HG02840 (cell line): ENCODE measurements around the gene TNS1.

Experiments used
- ATAC-seq: cut with Tn5 transposase; IDR thresholded peaks from one replicate; pipeline ENCODE4 v1.9.1; 2021; ENCODE audit warnings: mild to moderate bottlenecking, moderate library complexity, moderate number of reproducible peaks; ENCODE audit not compliant: unreplicated experiment, low FRiP score

Gene TNS1

GRCh38 chr2:217920879-217921603 lies 81.8 kb downstream of the TNS1 start:
- ATAC-seq = no peak

DNA sequence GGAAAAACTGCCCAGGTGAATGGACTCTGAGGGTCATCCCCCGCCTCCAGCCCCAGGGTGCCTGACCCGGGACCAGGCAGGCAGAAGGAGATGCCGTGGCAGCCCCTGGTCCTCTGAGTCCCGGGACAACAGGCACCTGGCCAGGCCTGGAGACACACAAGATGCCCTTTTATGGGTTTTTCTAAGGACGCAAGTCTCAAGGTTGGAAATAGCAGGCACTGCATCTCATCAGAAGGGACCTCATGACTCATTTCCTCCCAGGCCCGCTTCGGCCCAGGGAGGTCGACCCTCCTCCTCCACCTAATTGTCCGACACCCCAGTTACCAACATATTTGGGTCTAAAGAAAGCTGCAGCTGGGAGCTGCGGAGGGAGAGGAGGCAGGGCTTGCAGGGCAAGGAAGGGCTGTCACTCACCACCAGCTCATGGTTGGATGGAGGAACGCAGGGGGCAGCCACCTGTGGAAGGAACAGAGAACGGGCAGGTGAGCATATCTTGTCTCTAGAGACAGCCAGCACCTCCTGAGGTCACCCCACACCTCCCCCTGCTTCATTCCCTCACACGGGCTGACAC lies 82.9 kb downstream of the TNS1 start:
- ATAC-seq = no peak

GRCh38 chr2:217919204-217919603 lies 83.6 kb downstream of the TNS1 start:
- no peak for ATAC-seq

- no peak for ATAC-seq
These were observed 84.3 kb downstream of the TNS1 start for GRCh38 chr2:217918308-217919024.

DNA sequence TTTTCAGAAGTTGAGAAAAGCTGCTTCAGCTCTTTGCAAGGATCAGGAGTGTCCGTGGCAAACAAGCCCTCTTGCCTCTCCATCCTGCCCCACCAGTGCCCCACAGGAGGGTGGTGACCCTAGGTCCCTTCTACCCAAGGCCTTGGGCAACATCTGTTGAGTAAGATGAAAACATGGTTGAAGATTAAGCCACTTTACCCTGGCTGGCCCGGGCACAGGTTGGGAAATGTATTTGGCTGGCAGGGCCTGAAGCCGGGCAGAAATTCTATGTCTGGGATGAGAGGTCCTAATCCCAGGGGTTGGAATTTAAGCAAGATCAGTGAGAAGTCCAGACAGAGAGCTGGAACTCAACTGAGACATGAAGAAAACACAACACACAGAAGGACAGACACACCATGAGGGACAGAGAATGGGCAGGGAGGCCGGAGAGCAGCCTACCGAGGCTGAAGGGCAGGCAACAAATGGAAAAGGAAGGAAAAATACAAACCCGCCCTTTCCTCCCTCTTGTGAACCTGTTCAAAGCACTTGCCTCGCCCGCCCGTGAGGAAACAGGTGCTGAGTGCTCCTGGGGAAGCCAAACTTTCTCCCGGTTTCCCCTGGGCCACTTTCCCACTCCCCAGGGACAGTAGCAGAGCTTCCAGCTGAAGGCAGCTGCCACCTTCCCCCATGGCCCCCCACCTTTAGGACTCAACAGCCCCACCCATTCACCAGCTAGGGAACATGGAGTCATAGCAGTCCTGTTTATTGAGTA lies 86.1 kb downstream of the TNS1 start:
- ATAC-seq = no peak

DNA sequence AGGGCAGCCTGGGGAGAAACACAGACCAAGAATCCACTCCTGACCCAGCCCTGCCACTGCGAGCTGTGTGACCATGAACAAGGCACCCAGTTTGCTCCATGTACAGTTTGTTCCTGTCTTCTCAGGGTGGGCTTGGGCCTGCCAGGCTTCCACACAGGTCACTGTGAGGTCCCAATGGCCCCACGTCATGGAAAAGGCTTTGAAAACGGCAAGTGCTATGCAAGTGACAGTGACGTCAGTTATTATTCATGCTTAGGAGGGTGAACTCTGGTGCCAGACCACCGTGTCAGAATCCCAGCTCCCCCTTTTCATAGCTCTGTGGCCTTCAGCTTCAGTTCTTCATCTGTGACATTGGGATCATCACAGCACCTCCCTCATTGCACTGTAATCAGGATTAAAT lies 87.1 kb downstream of the TNS1 start:
- ATAC-seq = no peak

GRCh38 chr2:217914878-217915277 lies 87.9 kb downstream of the TNS1 start:
- ATAC-seq = no peak

DNA sequence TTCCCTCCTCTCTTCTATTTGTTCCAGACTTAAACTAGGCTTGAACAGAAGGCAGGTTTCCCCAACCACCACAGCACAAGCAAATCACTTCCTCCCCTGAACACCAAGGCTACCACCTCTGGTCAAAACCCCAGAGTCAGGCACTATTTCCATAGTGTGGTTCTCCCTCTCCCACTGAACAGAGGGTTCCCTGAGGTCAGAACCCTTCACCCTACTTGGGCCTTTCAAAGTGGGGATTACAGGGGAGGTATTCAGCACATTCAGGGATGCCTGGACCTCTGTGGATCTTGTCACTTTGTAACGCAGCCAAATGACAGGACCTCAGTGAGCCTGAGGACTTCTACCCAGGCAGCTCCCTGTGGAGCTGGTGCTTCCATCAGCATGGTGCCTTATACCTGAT lies 88.7 kb downstream of the TNS1 start:
- ATAC-seq = no peak

- no peak for ATAC-seq
These were observed 89.4 kb downstream of the TNS1 start for GRCh38 chr2:217913436-217913835.

DNA sequence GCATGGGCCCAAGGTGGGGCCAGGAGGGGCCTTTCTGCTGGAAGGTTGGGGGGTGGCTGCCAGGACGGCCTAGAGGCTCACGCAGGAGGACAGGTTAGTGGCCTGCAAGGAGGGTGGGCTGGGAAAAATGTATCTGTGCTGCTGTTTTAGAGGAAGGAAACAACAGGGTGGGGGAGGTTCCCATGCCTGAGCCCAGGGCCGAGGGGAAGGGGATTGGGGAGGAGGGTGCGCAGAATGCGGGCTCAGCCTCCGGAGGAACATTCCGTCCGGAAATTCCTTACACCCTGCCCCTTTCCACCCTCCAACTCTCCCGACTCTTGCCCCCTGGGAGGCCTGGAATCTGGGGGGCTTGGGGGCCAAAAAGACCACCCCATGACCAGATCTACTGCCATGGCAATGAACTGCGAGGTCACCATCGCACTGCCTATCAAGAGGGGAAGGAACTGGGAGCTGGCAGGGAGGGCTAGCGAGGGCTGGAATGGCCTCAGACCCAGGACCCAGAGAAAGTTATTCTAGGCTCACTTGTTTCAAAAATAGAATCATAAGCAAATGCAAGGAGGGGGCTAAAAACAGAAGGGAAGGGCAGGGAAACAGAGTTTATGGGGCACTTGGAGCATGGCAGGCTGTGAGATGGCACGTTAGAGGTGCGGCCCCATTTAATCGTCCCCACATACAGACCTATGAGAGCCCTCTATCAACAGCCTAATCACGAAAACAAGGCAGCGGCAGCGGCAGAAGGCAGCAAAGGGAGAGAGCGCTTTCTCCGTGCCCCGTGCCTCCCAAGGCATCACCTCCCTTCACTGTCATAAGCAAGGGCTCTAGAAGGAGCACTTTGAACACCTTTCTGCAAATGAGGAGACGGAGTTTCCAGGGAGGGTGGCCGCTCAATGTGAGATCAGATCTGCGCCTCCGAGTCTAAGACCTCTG lies 90.4 kb downstream of the TNS1 start:
- ATAC-seq = no peak

DNA sequence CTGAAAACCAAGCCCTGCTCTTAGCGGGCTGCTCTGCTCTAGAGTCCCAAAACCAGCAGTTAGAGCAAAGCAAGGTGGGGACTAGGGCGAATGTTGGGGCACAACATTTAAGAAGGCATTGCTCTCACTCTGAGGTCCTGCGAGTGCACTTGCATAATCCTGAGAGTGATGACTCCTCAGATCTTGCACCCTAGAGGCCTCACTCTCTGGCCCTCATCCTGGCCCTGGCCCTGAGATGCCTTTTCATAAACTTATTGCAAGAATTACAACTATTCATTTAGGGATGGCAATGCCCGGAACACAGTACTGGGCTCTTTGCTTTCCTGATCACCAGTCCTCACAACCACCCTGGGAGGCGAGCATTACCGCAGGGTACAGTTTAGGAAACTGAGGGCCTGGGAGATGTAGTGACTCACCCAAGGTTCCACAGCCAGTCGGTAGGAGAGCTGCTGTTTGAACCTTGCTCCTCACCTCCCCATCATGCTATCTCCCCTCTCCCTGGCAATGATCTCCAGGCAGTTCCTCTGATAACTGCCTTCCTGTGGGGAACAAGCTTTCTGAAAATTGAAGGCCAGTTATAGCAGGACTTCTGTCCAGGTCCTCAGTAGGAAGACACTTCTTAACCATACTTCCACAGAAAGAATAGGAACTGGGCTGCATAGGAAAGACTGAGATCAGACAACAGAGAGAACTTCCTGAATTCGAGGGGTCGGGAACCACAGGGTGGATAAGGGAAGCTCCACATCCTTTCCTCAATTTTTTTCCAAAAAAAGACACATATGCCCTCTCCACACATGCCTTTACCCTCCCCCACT lies 91.3 kb downstream of the TNS1 start:
- no peak for ATAC-seq

- ATAC-seq = no peak
These were observed 92.0 kb downstream of the TNS1 start for GRCh38 chr2:217910875-217911212.

- ATAC-seq = no peak
These were observed 93.5 kb downstream of the TNS1 start for GRCh38 chr2:217909156-217909820.

DNA sequence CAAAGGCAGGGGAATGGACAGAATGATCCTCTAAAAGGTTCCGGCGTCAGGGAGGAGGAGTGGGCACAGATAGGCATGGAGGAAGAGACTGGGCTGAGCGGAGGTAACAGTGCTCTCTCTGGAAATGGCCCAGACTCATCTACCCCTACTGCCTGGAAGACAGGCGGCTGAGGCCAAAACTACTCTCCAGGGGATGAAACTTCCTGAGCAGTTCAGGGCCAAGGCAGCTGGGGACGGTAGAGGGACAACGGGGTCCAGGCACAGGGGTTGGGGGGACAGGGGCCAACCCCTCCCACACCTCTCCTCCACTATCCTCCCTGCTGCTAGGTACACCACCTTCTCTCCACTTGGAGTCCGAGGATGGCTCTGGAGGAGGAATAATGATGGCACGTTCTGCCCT lies 94.3 kb downstream of the TNS1 start:
- no peak for ATAC-seq

DNA sequence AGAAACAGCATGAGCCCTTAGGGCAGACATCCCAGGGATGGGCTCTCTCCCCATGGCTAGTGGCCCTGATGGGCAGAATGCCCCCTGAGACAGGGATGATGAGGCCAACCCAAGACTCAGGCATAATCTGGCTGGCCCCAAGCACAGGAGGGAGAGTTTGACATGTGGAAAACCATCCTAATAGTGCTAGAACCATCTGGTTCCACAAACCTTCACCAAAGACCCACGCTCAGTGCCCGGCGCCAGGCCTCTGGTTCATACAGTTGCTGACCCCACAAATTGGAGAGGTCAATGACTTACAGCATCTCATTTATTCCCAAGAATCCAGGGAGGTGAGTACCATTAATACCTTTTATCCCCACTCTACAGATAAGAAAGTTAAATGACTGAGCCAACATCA lies 95.5 kb downstream of the TNS1 start:
- ATAC-seq = no peak

- no peak for ATAC-seq
These were observed 96.0 kb downstream of the TNS1 start for GRCh38 chr2:217906798-217907197.

GRCh38 chr2:217905896-217906295 lies 96.9 kb downstream of the TNS1 start:
- ATAC-seq = no peak

- ATAC-seq = no peak
These were observed 97.4 kb downstream of the TNS1 start for GRCh38 chr2:217905395-217905794.

- ATAC-seq = no peak
These were observed 98.2 kb downstream of the TNS1 start for GRCh38 chr2:217904614-217904965.
